AG04450 (cell line): ENCODE measurements around the gene MARK2. TPM values are rescaled to one million over a fixed set of nuclear protein-coding genes. Genes with fewer than 3 reads are reported as not detected.

Experiments used
- CTCF ChIA-PET: fragments of 300-600, 350-600 bp; formaldehyde crosslinking; extraction: SDS; loops from one replicate; lab custom pipeline; 2022; ENCODE audit warnings: antibody characterized with exemption, inconsistent platforms; lab: Charles Lee
- POLR2A ChIA-PET: fragments of 350-600 bp; formaldehyde crosslinking; extraction: SDS; loops from one replicate; lab custom pipeline; 2021; ENCODE audit warnings: antibody characterized with exemption, inconsistent platforms; lab: Yijun Ruan, JAX
- DNase-seq: peaks from one replicate; pipeline ENCODE4 v3.0.0-alpha.2; 2011; ENCODE audit warnings: low read depth, low spot score
- H3K27ac ChIP-seq: one replicate; pipeline ENCODE4 v1.5.1; 2012; ENCODE audit warnings: low read depth, low read length, control low read depth
- H3K27me3 ChIP-seq: one replicate; pipeline ENCODE4 v1.6.0; 2012; ENCODE audit warnings: low read length; ENCODE audit not compliant: control insufficient read depth, insufficient read depth
- H3K4me3 ChIP-seq: 2 replicates; pipeline ENCODE4 v1.5.1; 2011; ENCODE audit warnings: mild to moderate bottlenecking, low read depth, low read length, control low read depth
- H3K9me3 ChIP-seq: 2 replicates; pipeline ENCODE4 v1.5.1; 2012; ENCODE audit warnings: low read length; ENCODE audit not compliant: control insufficient read depth, insufficient read depth
- polyA plus RNA-seq: library from polyadenylated mRNA; depleted of rRNA; stranded (reverse); fragments of >200 nt; gene quantifications from 2 replicates; pipeline ENCODE4 v1.2.3, GENCODE V29; 2011
- TF ChIP-seq, protein P1 (sequence below): IDR thresholded peaks from 2 replicates; pipeline ENCODE4 v1.5.1; 2011; ENCODE audit warnings: low read depth, low read length, control low read depth, inconsistent platforms

Gene MARK2
- polyA plus RNA-seq, 1 experiment = 16.5 TPM

DNA sequence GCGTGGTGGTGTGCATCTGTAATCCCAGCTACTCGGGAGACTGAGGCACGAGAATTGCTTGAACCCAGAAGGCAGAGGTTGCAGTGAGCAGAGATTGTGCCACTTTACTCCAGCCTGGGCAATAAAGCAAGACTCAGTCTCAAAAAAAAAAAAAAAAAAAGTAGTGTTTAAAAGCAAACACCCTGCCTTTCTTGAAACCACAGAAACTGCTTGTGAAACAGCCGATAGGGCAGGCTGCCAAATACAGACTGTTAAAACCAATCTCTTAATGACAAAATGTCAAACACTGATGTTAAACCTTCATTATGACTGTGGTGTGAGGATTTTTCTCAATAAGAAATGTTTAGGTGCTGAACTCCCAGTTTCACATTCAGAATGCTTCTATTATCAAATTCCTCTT is 27.3 kb downstream of the MARK2 start:
- H3K27ac ChIP-seq = no peak overlapping the region
- TF ChIP-seq, protein P1, sequence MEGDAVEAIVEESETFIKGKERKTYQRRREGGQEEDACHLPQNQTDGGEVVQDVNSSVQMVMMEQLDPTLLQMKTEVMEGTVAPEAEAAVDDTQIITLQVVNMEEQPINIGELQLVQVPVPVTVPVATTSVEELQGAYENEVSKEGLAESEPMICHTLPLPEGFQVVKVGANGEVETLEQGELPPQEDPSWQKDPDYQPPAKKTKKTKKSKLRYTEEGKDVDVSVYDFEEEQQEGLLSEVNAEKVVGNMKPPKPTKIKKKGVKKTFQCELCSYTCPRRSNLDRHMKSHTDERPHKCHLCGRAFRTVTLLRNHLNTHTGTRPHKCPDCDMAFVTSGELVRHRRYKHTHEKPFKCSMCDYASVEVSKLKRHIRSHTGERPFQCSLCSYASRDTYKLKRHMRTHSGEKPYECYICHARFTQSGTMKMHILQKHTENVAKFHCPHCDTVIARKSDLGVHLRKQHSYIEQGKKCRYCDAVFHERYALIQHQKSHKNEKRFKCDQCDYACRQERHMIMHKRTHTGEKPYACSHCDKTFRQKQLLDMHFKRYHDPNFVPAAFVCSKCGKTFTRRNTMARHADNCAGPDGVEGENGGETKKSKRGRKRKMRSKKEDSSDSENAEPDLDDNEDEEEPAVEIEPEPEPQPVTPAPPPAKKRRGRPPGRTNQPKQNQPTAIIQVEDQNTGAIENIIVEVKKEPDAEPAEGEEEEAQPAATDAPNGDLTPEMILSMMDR = no peak
- no peak overlapping the region for H3K4me3 ChIP-seq
- CTCF ChIA-PET = interaction anchor here (2.4 kb wide), 1 partner anchor 80 kb away, joined by 6 read pairs; no protein-coding TSS in a partner anchor
- H3K9me3 ChIP-seq = no peaks in the 10 kb centered on the region
- POLR2A ChIA-PET = no interaction called here
- H3K27me3 ChIP-seq = no peaks in the 10 kb centered on the region
- DNase-seq = no peak

DNA sequence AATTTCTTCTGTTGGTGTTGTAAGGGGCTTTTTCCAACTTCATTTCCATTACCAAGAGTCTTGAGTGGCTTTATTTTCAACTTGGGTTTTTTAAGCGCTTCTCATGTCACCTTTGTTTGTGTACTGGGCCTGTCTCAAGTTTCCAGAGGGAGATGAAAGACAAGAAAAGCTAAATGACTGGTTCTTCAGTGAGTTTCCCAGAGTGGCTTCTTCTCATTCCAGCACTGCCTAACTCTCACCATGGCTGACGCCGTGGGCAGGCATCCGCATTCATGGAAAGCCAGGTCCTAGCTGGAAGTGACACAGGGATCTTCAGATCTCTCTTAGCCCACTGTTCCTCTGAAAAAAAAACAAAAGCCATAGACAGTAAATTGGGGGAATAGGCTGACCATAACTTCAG is 28.6 kb downstream of the MARK2 start:
- Histone ChIP-seq H3K27ac (no peak overlapping the region), H3K4me3 (no peak overlapping the region), H3K9me3 (no peaks in the 10 kb centered on the region), H3K27me3 (no peaks in the 10 kb centered on the region)
- ChIA-PET CTCF (interaction anchor here (1.3 to 2.4 kb wide), 3 partner anchors 29 to 78 kb away, joined by 3 to 6 read pairs (median 5); no protein-coding TSS in a partner anchor), POLR2A (no interaction called here)
- TF ChIP-seq, protein P1 = no peak
- no peak for DNase-seq

DNA sequence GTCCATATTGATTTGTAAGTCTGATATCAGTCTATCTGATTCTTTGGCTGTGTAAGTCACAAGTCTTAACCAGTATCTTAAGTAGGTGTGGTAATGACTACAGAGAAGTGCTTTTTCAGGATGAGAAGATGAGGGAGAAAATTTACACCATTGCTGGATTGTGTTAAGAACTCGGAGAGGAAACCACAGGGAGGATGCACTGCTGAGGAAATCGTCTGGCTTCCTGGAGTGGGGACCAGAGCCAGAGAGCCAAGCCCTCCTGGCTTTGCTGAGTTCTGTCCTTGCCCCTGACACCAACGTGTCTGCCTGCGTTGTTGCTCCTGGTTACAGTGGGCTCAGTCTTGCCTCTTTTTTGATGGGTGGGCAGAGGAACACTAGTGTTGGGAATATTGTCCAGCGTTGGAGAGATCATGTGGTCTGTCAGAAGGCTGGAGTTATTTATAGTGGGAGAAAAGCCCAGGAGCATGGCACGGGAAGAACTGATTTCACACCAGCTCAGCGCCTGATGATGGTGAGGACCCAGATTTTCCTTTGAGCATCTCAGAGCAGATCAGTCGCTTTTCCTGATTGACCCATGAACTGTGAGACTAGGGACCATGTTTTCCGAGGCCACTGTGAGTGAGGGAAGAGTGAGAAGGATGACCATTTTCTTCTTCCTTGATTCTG is 29.6 kb downstream of the MARK2 start:
- no peak overlapping the region for H3K27ac ChIP-seq
- H3K4me3 ChIP-seq = no peak overlapping the region
- H3K27me3 ChIP-seq = no peaks in the 10 kb centered on the region
- POLR2A ChIA-PET = no interaction called here
- TF ChIP-seq, protein P1 = no peak
- no peaks in the 10 kb centered on the region for H3K9me3 ChIP-seq
- DNase-seq = no peak
- CTCF ChIA-PET = no interaction called here

GRCh38 chr11:63869171-63869591 is 30.3 kb downstream of the MARK2 start:
- ChIA-PET CTCF (no interaction called here), POLR2A (no interaction called here)
- no peak overlapping the region for H3K4me3 ChIP-seq
- H3K27me3 ChIP-seq = no peaks in the 10 kb centered on the region
- H3K27ac ChIP-seq = no peak overlapping the region
- no peak for DNase-seq
- no peaks in the 10 kb centered on the region for H3K9me3 ChIP-seq
- TF ChIP-seq, protein P1 = no peak

- TF ChIP-seq, protein P1 = no peak
- CTCF ChIA-PET = no interaction called here
- no peak for DNase-seq
- H3K27me3 ChIP-seq = no peaks in the 10 kb centered on the region
- H3K9me3 ChIP-seq = no peaks in the 10 kb centered on the region
- POLR2A ChIA-PET = no interaction called here
- H3K27ac ChIP-seq = peak overlapping the region; percentile 31
- no peak overlapping the region for H3K4me3 ChIP-seq
Measured at GRCh38 chr11:63869683-63870082, 30.8 kb downstream of the MARK2 start.
